GOT3 (cell line): ENCODE results near the gene HEXB.
"Not testable (repeated sequence)": the region's sequence is repeated elsewhere in the genome, so short reads cannot be mapped to it uniquely, and the experiment has no call there.

Source experiments
- DNase-seq: peaks from one replicate; lab custom pipeline; 2025; ENCODE audit warnings: mixed read lengths; lab: John Stamatoyannopoulos, UW

The HEXB gene

GRCh38 chr5:74738406-74738805, 53.4 kb downstream of the HEXB start:
- DNase-seq: no peak

- not testable (repeated sequence) for DNase-seq
Observed at GRCh38 chr5:74748742-74749141, 63.7 kb downstream of the HEXB start.

- DNase-seq: no peak
Observed at GRCh38 chr5:74761241-74761640, 76.2 kb downstream of the HEXB start.

GRCh38 chr5:74762599-74762998, 77.6 kb downstream of the HEXB start:
- DNase-seq: no peak

- no peak for DNase-seq
Observed at GRCh38 chr5:74763504-74763903, 78.5 kb downstream of the HEXB start.

- no peak for DNase-seq
Observed at GRCh38 chr5:74765201-74765600, 80.2 kb downstream of the HEXB start.

GRCh38 chr5:74765929-74766328, 80.9 kb downstream of the HEXB start:
- no peak for DNase-seq

GRCh38 chr5:74766418-74766848, 81.4 kb downstream of the HEXB start:
- no peak for DNase-seq

- DNase-seq: peak; percentile 64
Observed at GRCh38 chr5:74766849-74767578, 82.0 kb downstream of the HEXB start, which contains the start of the genes GFM2 and NSA2. TSS of gene GFM2 (minus strand) at chr5:74767117. CDS start at chr5:74763742, 3,375 bp downstream. TSS of gene NSA2 (plus strand) at chr5:74767249. CDS start at chr5:74767361, 112 bp downstream.

- no peak for DNase-seq
Observed at GRCh38 chr5:74767579-74767913, 82.5 kb downstream of the HEXB start.
